ENCODE measurements around the gene CRHR1. TPM values are rescaled to one million over a fixed set of nuclear protein-coding genes. Genes with fewer than 3 reads are reported as not detected.

The CRHR1 gene
- total RNA-seq, 1 experiment from 2014 or later: not detected

DNA sequence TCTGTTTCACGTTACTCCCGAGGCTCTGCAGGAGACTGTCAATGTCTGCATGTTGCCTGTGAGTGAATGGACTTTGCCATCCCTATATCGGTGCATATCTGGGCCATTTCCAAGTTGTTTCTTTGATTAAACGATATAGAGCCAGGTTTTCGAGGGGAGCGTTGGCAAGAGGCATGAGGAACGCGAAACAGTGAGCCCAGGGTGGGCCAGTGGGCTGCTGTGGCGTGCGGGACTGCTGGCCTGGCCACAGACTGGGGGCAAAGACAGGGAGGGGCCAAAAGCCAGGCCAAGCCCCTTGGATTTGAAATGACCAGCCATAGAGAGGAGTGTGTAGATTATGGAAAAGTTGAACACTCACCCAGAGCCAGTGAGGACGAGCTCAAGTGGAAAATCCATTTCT, 3.5 kb downstream of the CRHR1 start:
- Histone ChIP-seq H3K9ac (ENCODE audit: low read length) (no peak overlapping the region), H3K27me3 (ENCODE audit: low read length) (peaks cover 74% of the 10 kb centered on the region), H3K36me3 (ENCODE audit: low read depth, low read length) (no peaks in the 10 kb centered on the region), H3K4me2 (ENCODE audit: low read length) (no peak overlapping the region), H3K4me3 (ENCODE audit: low read length) (no peak overlapping the region), H4K20me1 (ENCODE audit: low read length) (no peaks in the 10 kb centered on the region), H3K79me2 (ENCODE audit: low read length) (no peaks in the 10 kb centered on the region), H3K9me3 (ENCODE audit: low read length) (no peaks in the 10 kb centered on the region), H2AFZ (ENCODE audit: low read length) (no peak overlapping the region), H3K9me2 (replicated peaks; ENCODE audit: low read length) (no peaks in the 10 kb centered on the region), H3F3A (ENCODE audit: low read length, unreplicated experiment) (no peaks in the 10 kb centered on the region), H3K27ac (ENCODE audit: low read length) (no peak overlapping the region), H3K4me1 (ENCODE audit: insufficient read depth, low read length) (peaks cover 18% of the 10 kb centered on the region; the same call in 1 of the 2 replicates)
- intact Hi-C loops (cut with micrococcal nuclease): no loop called here
- TF ChIP-seq EZH2phosphoT487 (IDR thresholded peaks at IDR 0.05; ENCODE audit: borderline replicate concordance, low read length): no peak
- TF ChIP-seq EZH2 (IDR thresholded peaks at IDR 0.05; ENCODE audit: low read length, unreplicated experiment): no peak
- TF ChIP-seq, protein P1, sequence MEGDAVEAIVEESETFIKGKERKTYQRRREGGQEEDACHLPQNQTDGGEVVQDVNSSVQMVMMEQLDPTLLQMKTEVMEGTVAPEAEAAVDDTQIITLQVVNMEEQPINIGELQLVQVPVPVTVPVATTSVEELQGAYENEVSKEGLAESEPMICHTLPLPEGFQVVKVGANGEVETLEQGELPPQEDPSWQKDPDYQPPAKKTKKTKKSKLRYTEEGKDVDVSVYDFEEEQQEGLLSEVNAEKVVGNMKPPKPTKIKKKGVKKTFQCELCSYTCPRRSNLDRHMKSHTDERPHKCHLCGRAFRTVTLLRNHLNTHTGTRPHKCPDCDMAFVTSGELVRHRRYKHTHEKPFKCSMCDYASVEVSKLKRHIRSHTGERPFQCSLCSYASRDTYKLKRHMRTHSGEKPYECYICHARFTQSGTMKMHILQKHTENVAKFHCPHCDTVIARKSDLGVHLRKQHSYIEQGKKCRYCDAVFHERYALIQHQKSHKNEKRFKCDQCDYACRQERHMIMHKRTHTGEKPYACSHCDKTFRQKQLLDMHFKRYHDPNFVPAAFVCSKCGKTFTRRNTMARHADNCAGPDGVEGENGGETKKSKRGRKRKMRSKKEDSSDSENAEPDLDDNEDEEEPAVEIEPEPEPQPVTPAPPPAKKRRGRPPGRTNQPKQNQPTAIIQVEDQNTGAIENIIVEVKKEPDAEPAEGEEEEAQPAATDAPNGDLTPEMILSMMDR (conservative IDR thresholded peaks at IDR 0.05; ENCODE audit: low read depth, low read length): no peak
- POLR2A ChIA-PET (ENCODE audit: unreplicated experiment): no interaction called here
- DNase-seq (no peak), ATAC-seq (no peak)
- CTCF ChIA-PET: no interaction called here
- BruUV-seq (replicated peaks): no TSS peak

DNA sequence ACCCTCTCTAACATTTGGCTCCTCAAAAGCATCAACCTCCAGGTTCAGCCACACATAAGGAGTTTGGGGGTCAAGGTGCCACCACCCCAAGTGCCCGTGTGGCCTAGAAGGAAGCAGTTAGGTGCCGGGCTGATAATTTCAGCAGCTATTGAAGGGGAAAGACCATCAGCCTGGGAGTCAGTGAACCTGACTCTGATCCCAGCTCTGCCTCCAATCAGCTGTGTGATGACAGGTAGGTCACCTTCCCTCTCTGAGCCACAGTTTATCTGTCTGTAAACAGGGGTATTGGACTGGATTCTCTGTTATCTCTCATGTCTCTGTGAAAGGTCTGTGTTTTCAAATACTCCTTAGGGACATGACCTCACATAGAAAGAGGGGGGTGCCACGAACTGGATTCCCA, 3.9 kb downstream of the CRHR1 start:
- Histone ChIP-seq H3K9me3 (ENCODE audit: low read length) (no peaks in the 10 kb centered on the region), H4K20me1 (ENCODE audit: low read length) (no peaks in the 10 kb centered on the region), H3K36me3 (ENCODE audit: low read depth, low read length) (no peaks in the 10 kb centered on the region), H3K9me2 (replicated peaks; ENCODE audit: low read length) (no peaks in the 10 kb centered on the region), H3K27ac (ENCODE audit: low read length) (no peak overlapping the region), H3K79me2 (ENCODE audit: low read length) (no peaks in the 10 kb centered on the region), H3K9ac (ENCODE audit: low read length) (no peak overlapping the region), H3K4me2 (ENCODE audit: low read length) (no peak overlapping the region), H3K4me3 (ENCODE audit: low read length) (no peak overlapping the region), H2AFZ (ENCODE audit: low read length) (no peak overlapping the region), H3K4me1 (ENCODE audit: insufficient read depth, low read length) (peaks cover 18% of the 10 kb centered on the region; the same call in 1 of the 2 replicates), H3K27me3 (ENCODE audit: low read length) (peaks cover 70% of the 10 kb centered on the region), H3F3A (ENCODE audit: low read length, unreplicated experiment) (no peaks in the 10 kb centered on the region)
- BruUV-seq (replicated peaks): no TSS peak
- ChIA-PET POLR2A (ENCODE audit: unreplicated experiment) (no interaction called here), CTCF (no interaction called here)
- no peak for ATAC-seq
- intact Hi-C loops (cut with micrococcal nuclease): no loop called here
- TF ChIP-seq EZH2phosphoT487 (IDR thresholded peaks at IDR 0.05; ENCODE audit: borderline replicate concordance, low read length) (no peak), EZH2 (IDR thresholded peaks at IDR 0.05; ENCODE audit: low read length, unreplicated experiment) (no peak)
- TF ChIP-seq, protein P1 (conservative IDR thresholded peaks at IDR 0.05; ENCODE audit: low read depth, low read length): no peak
- DNase-seq: no peak

DNA sequence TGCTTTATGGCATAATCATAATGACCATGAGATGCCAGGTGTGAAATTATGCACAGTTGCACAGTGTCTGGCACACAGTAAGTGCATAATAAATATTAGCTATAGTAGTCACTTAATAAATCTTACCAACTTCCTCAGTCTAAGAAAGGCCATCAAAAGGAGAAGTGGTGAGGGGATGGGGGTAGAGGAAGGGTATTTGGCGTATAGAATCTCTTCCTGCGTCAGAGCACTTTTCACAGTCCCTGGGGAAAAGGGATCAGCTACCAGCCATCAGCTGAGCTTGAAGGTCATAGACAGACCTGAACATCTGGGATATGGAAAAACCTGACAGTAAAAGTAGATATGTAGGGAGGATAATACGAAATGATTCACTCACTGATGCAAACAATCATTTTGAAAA, 5.8 kb downstream of the CRHR1 start:
- no TSS peak for BruUV-seq (replicated peaks)
- ATAC-seq: no peak
- no peak overlapping the region for H3K4me3 ChIP-seq (ENCODE audit: low read length)
- H3K9ac ChIP-seq (ENCODE audit: low read length): no peak overlapping the region
- CTCF ChIA-PET: no interaction called here
- H3K36me3 ChIP-seq (ENCODE audit: low read depth, low read length): no peaks in the 10 kb centered on the region
- H3K9me2 ChIP-seq (replicated peaks; ENCODE audit: low read length): no peaks in the 10 kb centered on the region
- intact Hi-C loops (cut with micrococcal nuclease): no loop called here
- H3K4me2 ChIP-seq (ENCODE audit: low read length): no peak overlapping the region
- no peaks in the 10 kb centered on the region for H3F3A ChIP-seq (ENCODE audit: low read length, unreplicated experiment)
- H3K4me1 ChIP-seq (ENCODE audit: insufficient read depth, low read length): peaks cover 8% of the 10 kb centered on the region; the same call in 1 of the 2 replicates
- H3K27me3 ChIP-seq (ENCODE audit: low read length): peaks cover 54% of the 10 kb centered on the region
- no peak overlapping the region for H2AFZ ChIP-seq (ENCODE audit: low read length)
- POLR2A ChIA-PET (ENCODE audit: unreplicated experiment): interaction anchor here (0.6 kb wide), 1 partner anchor 1248 kb away, joined by 3 read pairs; no protein-coding TSS in a partner anchor
- no peaks in the 10 kb centered on the region for H3K79me2 ChIP-seq (ENCODE audit: low read length)
- H3K9me3 ChIP-seq (ENCODE audit: low read length): no peaks in the 10 kb centered on the region
- no peak overlapping the region for H3K27ac ChIP-seq (ENCODE audit: low read length)
- DNase-seq: no peak
- TF ChIP-seq EZH2 (IDR thresholded peaks at IDR 0.05; ENCODE audit: low read length, unreplicated experiment): no peak
- TF ChIP-seq, protein P1 (conservative IDR thresholded peaks at IDR 0.05; ENCODE audit: low read depth, low read length): no peak
- TF ChIP-seq EZH2phosphoT487 (IDR thresholded peaks at IDR 0.05; ENCODE audit: borderline replicate concordance, low read length): no peak
- no peaks in the 10 kb centered on the region for H4K20me1 ChIP-seq (ENCODE audit: low read length)

Measured in PC-3 (cell line).